UCSD-AML1 (cell line): Measurements from ENCODE around the gene ZDHHC14.

Experiments used
- DNase-seq: peaks from one replicate; lab custom pipeline; 2025; ENCODE audit not compliant: unreplicated experiment; lab: John Stamatoyannopoulos, UW

ZDHHC14 gene

GRCh38 chr6:157659536-157660271 lies 278.7 kb downstream of the ZDHHC14 start:
- DNase-seq: no peak

GRCh38 chr6:157660414-157660813 lies 279.4 kb downstream of the ZDHHC14 start:
- no peak for DNase-seq

- no peak for DNase-seq
These were observed 280.7 kb downstream of the ZDHHC14 start for GRCh38 chr6:157661652-157662051.

- no peak for DNase-seq
These were observed 282.3 kb downstream of the ZDHHC14 start for GRCh38 chr6:157663261-157663660.

- no peak for DNase-seq
These were observed 284.2 kb downstream of the ZDHHC14 start for GRCh38 chr6:157665180-157665579.

GRCh38 chr6:157666729-157667128 lies 285.7 kb downstream of the ZDHHC14 start:
- no peak for DNase-seq

- DNase-seq: peak; percentile 27
These were observed 286.4 kb downstream of the ZDHHC14 start for GRCh38 chr6:157667211-157668008.

GRCh38 chr6:157668009-157668401 lies 287.0 kb downstream of the ZDHHC14 start:
- no peak for DNase-seq

- no peak for DNase-seq
These were observed 287.7 kb downstream of the ZDHHC14 start for GRCh38 chr6:157668713-157669112.

GRCh38 chr6:157669323-157669722 lies 288.3 kb downstream of the ZDHHC14 start:
- DNase-seq: no peak

GRCh38 chr6:157669747-157670216 lies 288.8 kb downstream of the ZDHHC14 start:
- DNase-seq: peak; percentile 79

- peak; percentile 47 for DNase-seq
These were observed 289.6 kb downstream of the ZDHHC14 start for GRCh38 chr6:157670466-157671186.

GRCh38 chr6:157672726-157673412 lies 291.9 kb downstream of the ZDHHC14 start:
- DNase-seq: no peak

- no peak for DNase-seq
These were observed 292.6 kb downstream of the ZDHHC14 start for GRCh38 chr6:157673596-157673995.

- DNase-seq: no peak
These were observed 293.1 kb downstream of the ZDHHC14 start for GRCh38 chr6:157674061-157674460.

- peak; percentile 82 for DNase-seq
These were observed 294.8 kb downstream of the ZDHHC14 start for GRCh38 chr6:157675831-157676230.

GRCh38 chr6:157676241-157676640 lies 295.3 kb downstream of the ZDHHC14 start:
- DNase-seq: no peak

GRCh38 chr6:157677235-157677634 lies 296.2 kb downstream of the ZDHHC14 start:
- no peak for DNase-seq

- DNase-seq: no peak
These were observed 298.9 kb downstream of the ZDHHC14 start for GRCh38 chr6:157679605-157680580.
